H1 (cell line): ENCODE results near the gene TNN. TPM values are rescaled to one million over a fixed set of nuclear protein-coding genes. Genes with fewer than 3 reads are reported as not detected.

ENCODE experiments used
- CTCF ChIP-seq, 3 experiments: IDR thresholded peaks; 1 replicate in 2 of 3; 2 replicates in 1 of 3; pipeline versions ENCODE4 v1.5.1 to v1.6.1; 2011; ENCODE audit warnings: low read length in 3 of 3, mild to moderate bottlenecking in 3 of 3, inconsistent platforms in 2 of 3, low read depth in 1 of 3, moderate library complexity in 1 of 3; ENCODE audit not compliant: insufficient read depth in 1 of 3; ENCODE audit errors: control extremely low read depth in 1 of 3
- EZH2 ChIP-seq: fragments of 200-600 bp; sonication (generic); IDR thresholded peaks from 2 replicates; pipeline ENCODE4 v1.7.1; 2012; ENCODE audit warnings: low read depth, mild to moderate bottlenecking, moderate library complexity, low read length, inconsistent platforms; ENCODE audit not compliant: severe bottlenecking
- JUN ChIP-seq: IDR thresholded peaks from 2 replicates; pipeline ENCODE4 v1.6.1; 2011; ENCODE audit warnings: low read depth, mild to moderate bottlenecking, improper control_type of control experiment, low read length
- SIX5 ChIP-seq: IDR thresholded peaks from 2 replicates; pipeline ENCODE4 v1.6.1; 2011; ENCODE audit warnings: mild to moderate bottlenecking, low read depth, low read length
- TCF12 ChIP-seq: IDR thresholded peaks from 2 replicates; pipeline ENCODE4 v1.6.1; 2011; ENCODE audit warnings: low read depth, mild to moderate bottlenecking, low read length
- polyA plus RNA-seq, 7 experiments: library from polyadenylated mRNA; depleted of rRNA in 3 of 7; stranded (reverse) in 5 of 7; unstranded in 2 of 7; fragments of >200 nt in 5 of 7; fragments of 200-250 nt in 2 of 7; gene quantifications; 1 replicate in 5 of 7; 2 replicates in 1 of 7; 4 replicates in 1 of 7; pipeline versions ENCODE4 v1.2.1 to v1.2.3, GENCODE V29; 2011 to 2013; ENCODE audit warnings: missing spikeins in 2 of 7, mixed read lengths in 2 of 7
- total RNA-seq: library from RNA; stranded (reverse); fragmentation: NEBNext Ultra II Directional; extraction: Animal tissue kit (Norgen Biotek cat#: 25700); gene quantifications from 2 replicates; pipeline ENCODE4 v1.2.1, GENCODE V29; 2021
- TF ChIP-seq, protein P1 (sequence below): IDR thresholded peaks from 2 replicates; pipeline ENCODE4 v1.6.1; 2011; ENCODE audit warnings: low read depth, mild to moderate bottlenecking, low read length; ENCODE audit not compliant: insufficient read depth

Gene TNN
- total and polyA plus RNA-seq, 2 of the 8 experiments (the other 6 are each of a cell fraction or from before 2014, with no cell fraction given), result 0.21 to 0.30 TPM

DNA sequence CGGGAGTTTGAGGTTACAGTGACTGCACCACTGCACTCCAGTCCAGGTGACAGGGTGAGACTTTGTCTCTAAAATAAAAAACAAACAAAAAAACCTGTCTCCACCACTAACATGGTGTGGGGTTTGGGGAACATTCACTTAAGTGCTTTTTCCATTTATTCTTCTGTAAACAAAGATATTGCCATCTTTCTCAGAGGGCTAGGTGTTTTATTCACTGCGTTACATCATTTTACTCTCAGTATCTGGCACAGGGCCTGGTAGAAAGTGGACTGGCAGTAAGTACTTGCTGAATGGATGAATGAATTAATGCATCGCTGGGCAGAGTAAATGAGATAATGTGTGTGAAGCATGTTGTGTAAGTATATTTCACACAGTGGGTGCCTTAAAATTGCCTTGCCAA lies 104.9 kb downstream of the TNN start (continued):
- no peak for TF ChIP-seq EZH2
- TF ChIP-seq SIX5, result no peak
- no peak for TF ChIP-seq TCF12
- TF ChIP-seq CTCF (IDR thresholded peaks at IDR 0.05; ENCODE audit: control extremely low read depth in 1 of 3, insufficient read depth in 1 of 3, low read depth in 1 of 3, low read length in 3 of 3), result no peak
- TF ChIP-seq JUN, result no peak
- TF ChIP-seq, protein P1, sequence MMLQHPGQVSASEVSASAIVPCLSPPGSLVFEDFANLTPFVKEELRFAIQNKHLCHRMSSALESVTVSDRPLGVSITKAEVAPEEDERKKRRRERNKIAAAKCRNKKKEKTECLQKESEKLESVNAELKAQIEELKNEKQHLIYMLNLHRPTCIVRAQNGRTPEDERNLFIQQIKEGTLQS, result no peak
- TF ChIP-seq, all 59 proteins: peak for 0
